Upper lobe of left lung (tissue), 4 donors: Measurements from ENCODE around the gene UBXN10.

Experiments
- CTCF ChIP-seq, 6 experiments: fragments of 450-650 bp in 4 of 6; fragments of 200-600 bp in 2 of 6; sonication (generic) in 2 of 6; IDR thresholded peaks; one replicate each; pipeline ENCODE4 v1.5.1; 2016 to 2019; ENCODE audit warnings: antibody characterized with exemption in 6 of 6
- POLR2A ChIP-seq, 4 donors: fragments of 450-650 bp; IDR thresholded peaks; one replicate each; pipeline ENCODE4 v1.5.1; 2016 to 2017; ENCODE audit warnings: antibody characterized with exemption in 4 of 4, mild to moderate bottlenecking in 2 of 4

- TF ChIP-seq POLR2A (IDR thresholded peaks at IDR 0.05) (no peak), CTCF (IDR thresholded peaks at IDR 0.05) (no peak)
Measured at GRCh38 chr1:20199840-20200239, 13.9 kb downstream of the UBXN10 start.
